ENCODE data around the gene UCK2. TPM values are rescaled to one million over a fixed set of nuclear protein-coding genes. Genes with fewer than 3 reads are reported as not detected.

The UCK2 gene
- total and polyA plus RNA-seq, 10 of the 15 experiments (the other 5 are each of a cell fraction or from before 2014, with no cell fraction given), result 55.3 to 106 (median 84.9) TPM

GRCh38 chr1:165954940-165955339 lies 127.5 kb downstream of the UCK2 start:
- no peaks in the 10 kb centered on the region for H4K20me1 ChIP-seq (ENCODE audit: control insufficient read depth, insufficient read depth)
- no peaks in the 10 kb centered on the region for H3K27me3 ChIP-seq (replicated peaks in 1 of 2; ENCODE audit: control insufficient read depth in 2 of 2, insufficient read depth in 2 of 2, low read length in 1 of 2)
- ChIA-PET RAD21 (ENCODE audit: unreplicated experiment) (interaction anchor here (0.6 kb wide), 1 partner anchor 210 kb away, joined by 3 read pairs; no protein-coding TSS in a partner anchor), CTCF (no interaction called here), POLR2A (interaction anchor here (0.6 kb wide), 1 partner anchor 131 kb away, joined by 3 read pairs; no protein-coding TSS in a partner anchor), SMC1A (ENCODE audit: uncharacterized antibody, unreplicated experiment) (interaction anchor here (0.6 kb wide), 1 partner anchor 284 kb away, joined by 3 read pairs; no protein-coding TSS in a partner anchor)
- no peak overlapping the region for H3K4me3 ChIP-seq
- FAIRE-seq, result no peak
- no peaks in the 10 kb centered on the region for H3K36me3 ChIP-seq (ENCODE audit: control insufficient read depth in 2 of 2, insufficient read depth in 2 of 2, low read length in 1 of 2)
- 71% methylated on average over 1 of the region's 2 CpGs for whole genome bisulfite sequencing (ENCODE audit: insufficient coverage, insufficient replicate concordance, low lambda C conversion rate, missing lambda C conversion rate)
- no peaks in the 10 kb centered on the region for H3K4me1 ChIP-seq (ENCODE audit: control insufficient read depth, insufficient read depth, low read length)
- no peak overlapping the region for H3K9ac ChIP-seq (ENCODE audit: control insufficient read depth, insufficient read depth, low read length)
- H3K27ac ChIP-seq (ENCODE audit: control insufficient read depth, insufficient read depth), result no peak overlapping the region
- no peaks in the 10 kb centered on the region for H3K9me3 ChIP-seq (replicated peaks; ENCODE audit: control insufficient read depth, insufficient read depth, low read length)
- no peak overlapping the region for H3K4me2 ChIP-seq (ENCODE audit: control insufficient read depth, insufficient read depth)
- intact Hi-C loops (cut with micrococcal nuclease; ENCODE audit: unreplicated experiment), result no loop called here
- no peaks in the 10 kb centered on the region for H3K79me2 ChIP-seq (ENCODE audit: control insufficient read depth, insufficient read depth, low read length)
- H2AFZ ChIP-seq (ENCODE audit: control insufficient read depth, low read depth, low read length), result no peak overlapping the region
- no peak for ATAC-seq
- DNase-seq (ENCODE audit: low read depth, low spot score), result no peak
- in situ Hi-C loops (cut with MboI), result no loop called here
- no TSS peak for BruUV-seq (replicated peaks)
- TF ChIP-seq YY1 (IDR thresholded peaks at IDR 0.05; ENCODE audit: low read depth, low read length) (no peak), FOXM1 (IDR thresholded peaks at IDR 0.05; ENCODE audit: low read depth, low read length) (peak; percentile 47; the same call in 1 of the 2 replicates), SKIL (IDR thresholded peaks at IDR 0.05; ENCODE audit: low read depth, poor library complexity, severe bottlenecking) (no peak), BHLHE40 (IDR thresholded peaks at IDR 0.05; ENCODE audit: borderline replicate concordance in 1 of 2, low read depth in 2 of 2, low read length in 1 of 2) (no peak), ELK1 (IDR thresholded peaks at IDR 0.05; ENCODE audit: low read depth, low read length) (no peak), RBBP5 (conservative IDR thresholded peaks at IDR 0.05) (no peak), POU2F2 (IDR thresholded peaks at IDR 0.05; ENCODE audit: borderline replicate concordance, low read depth, low read length) (no peak), NR2F1 (conservative IDR thresholded peaks at IDR 0.05) (no peak), RFX5 (IDR thresholded peaks at IDR 0.05; ENCODE audit: low read depth, low read length) (no peak), RUNX3 (IDR thresholded peaks at IDR 0.05; ENCODE audit: low read length) (peak; percentile 62; the same call in 1 of the 2 replicates), TBL1XR1 (IDR thresholded peaks at IDR 0.05; ENCODE audit: low read depth, low read length) (no peak), EED (IDR thresholded peaks at IDR 0.05; ENCODE audit: low read depth) (peak; percentile 55; the same call in 1 of the 2 replicates), ATF3 (IDR thresholded peaks at IDR 0.05; ENCODE audit: borderline replicate concordance, extremely low read depth, low read depth, low read length) (no peak), CEBPB (IDR thresholded peaks at IDR 0.05; ENCODE audit: borderline replicate concordance in 1 of 2, low read depth in 2 of 2, low read length in 2 of 2) (no peak), HSF1 (IDR thresholded peaks at IDR 0.05; ENCODE audit: low read depth, low read length) (no peak), RB1 (IDR thresholded peaks at IDR 0.05; ENCODE audit: borderline replicate concordance) (no peak), MEF2A (IDR thresholded peaks at IDR 0.05; ENCODE audit: insufficient read depth, low read depth, low read length) (no peak)
